GM21529 (cell line): ENCODE measurements around the gene NSMCE4A.
"Not testable (repeated sequence)": the region's sequence is repeated elsewhere in the genome, so short reads cannot be mapped to it uniquely, and the experiment has no call there.

Source experiments
- ATAC-seq: cut with Tn5 transposase; IDR thresholded peaks from one replicate; pipeline ENCODE4 v1.9.1; 2021; ENCODE audit not compliant: unreplicated experiment

The NSMCE4A gene

DNA sequence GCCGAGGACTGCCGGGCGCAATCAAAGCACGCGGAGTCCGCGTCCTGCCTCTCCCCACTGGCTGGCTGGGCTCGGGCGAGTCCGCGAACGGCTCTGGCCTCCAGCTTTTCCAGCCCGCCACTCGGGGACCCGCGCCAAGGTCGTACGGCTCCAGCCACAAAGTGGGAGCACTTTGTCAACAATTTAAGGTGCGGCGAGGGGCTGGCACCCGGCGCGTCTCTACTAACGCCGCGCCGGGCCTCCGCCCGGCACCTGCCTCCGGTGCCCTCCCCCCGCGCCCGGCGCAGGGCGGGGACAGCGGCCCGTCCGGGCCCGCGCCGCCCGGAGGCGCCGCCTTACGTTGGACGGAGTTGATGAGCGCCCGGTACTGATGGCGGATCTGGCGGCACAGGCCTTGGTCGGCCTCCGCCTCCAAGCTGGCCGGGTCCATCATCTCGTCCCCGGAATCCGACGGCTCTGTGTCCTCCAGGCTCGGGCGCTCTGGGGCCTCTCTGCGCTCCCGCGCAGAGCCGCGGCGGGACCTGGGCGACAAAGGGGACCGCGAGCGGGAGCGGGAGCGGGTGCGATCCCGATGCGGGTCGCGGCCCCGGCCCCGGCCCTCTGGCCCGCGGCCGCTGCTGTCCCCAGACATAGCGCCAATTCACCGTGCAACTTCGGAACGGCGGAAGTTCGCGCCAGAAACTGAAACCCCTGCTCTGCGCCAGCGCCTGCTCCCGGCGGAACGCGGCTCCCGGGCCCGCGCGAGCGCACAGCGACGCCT lies at the start of gene NSMCE4A:
TSS of gene NSMCE4A (minus strand) at position 683 of the 760 bp plus-strand sequence. CDS start at position 631, 52 bp downstream.
- ATAC-seq, result peak; percentile 85

DNA sequence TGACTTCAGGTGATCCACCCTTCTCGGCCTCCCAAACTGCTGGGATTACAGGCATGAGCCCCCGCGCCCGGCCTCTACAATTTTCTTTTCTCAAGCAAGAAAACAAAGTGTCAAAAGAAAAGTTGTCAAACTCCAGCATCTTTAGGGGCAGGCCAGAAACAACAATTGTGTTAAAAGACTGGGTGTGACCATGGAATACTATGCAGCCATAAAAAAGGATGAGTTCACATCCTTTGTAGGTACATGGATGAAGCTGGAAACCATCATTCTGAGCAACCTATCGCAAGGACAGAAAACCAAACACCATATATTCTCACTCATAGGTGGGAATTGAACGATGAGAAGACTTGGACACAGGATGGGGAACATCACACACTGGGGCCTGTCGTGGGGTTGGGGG lies 48.2 kb upstream of the NSMCE4A start:
- not testable (repeated sequence) for ATAC-seq

DNA sequence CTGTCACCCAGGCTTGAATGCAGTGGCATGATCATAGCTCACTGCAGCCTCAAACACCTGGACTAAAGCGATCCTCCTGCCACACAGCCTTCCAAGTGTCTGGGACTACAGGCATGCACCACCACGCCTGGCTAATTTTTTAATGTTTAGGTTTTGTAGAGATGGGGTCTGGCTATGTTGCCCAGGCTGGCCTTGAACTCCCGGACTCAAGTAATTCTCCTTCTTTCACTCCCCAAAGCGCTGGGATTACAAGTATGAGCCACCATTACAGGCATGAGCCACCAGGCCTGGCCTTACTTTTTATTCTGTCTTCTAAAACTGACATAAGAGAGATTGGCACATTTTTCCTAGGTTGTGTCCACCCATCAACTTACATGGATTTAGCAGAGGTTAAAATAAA lies 47.3 kb upstream of the NSMCE4A start:
- no peak for ATAC-seq

GRCh38 chr10:122021828-122022227 lies 46.8 kb upstream of the NSMCE4A start:
- no peak for ATAC-seq

DNA sequence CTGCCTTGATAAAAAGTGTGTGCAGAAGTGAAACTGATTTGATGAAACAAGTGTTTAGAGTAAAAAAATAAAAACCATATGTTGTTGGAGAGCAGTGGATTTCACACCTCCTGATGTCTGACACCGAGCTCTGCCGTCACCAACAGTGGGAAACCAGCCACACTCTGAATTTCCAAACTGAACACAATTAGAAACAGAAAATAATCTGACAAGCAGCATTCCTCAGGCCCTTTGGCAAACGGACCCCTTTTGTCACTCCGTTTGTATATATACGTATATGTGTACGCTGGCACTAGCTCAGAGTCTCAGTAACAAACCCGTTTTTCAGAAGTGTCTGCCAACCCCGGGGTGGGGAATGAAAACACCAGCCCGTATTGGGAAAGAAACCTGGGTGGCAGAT lies 46.4 kb upstream of the NSMCE4A start:
- ATAC-seq, result no peak

DNA sequence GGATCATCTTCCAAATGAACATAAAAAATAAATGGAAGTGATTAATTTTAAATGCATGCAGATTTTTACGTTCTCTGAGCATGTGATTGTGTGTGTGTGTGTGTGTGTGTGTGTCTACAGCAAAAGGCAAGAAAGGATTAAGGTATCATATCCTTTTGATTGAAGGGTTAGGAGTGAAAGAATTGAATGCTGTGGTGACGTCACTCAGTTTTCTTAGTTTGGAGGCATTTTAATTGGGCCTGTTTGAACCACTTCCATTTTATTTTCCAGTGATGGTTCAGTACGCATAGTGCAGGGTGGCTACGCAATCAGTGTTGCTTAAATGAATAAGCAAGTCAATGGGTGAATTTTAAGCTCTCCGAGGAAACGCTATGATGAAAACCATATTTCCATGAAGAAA lies 45.2 kb upstream of the NSMCE4A start:
- ATAC-seq, result no peak

GRCh38 chr10:122019414-122019975 lies 44.5 kb upstream of the NSMCE4A start:
- no peak for ATAC-seq

DNA sequence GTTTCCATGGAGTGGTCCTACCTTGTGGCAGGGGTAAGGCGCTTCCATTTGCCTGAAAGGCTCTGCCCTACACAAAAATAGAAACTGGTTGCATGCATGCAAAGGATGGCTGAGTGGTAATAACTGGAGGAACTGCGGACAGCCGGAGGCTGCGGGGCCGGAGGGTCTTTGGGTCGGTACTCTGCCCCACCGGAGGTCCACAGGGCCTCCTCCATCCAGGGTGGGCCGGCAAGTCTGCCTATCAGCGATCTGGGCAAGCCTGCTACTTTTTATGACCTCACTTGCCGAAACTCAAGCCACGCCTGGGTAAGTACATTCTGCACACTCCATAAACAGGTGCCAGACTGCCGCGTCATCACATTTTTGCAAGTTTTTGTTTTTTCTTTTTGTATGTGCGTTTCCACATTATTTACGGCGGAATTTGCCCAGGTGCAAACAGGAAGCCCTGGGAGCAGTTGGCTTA lies 44.0 kb upstream of the NSMCE4A start:
- ATAC-seq, result no peak

DNA sequence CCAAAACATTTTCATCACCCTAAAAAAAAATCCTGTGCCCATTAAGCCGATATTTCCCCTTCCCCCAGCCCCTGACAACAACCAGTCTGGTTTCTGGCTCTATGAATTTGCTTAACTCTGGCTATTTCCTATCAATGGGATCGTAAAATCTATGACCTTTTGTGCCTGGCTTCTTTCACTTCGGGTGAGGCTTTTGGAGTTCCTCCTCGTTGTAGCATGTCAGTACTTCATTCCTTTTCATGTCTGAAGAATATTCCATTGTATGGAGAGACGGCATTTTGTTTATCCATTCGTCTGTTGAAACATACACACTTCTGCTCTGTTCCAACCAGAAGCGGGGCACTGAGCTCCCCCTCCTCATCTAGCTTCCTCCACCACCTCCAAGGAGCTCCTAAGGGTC lies 43.5 kb upstream of the NSMCE4A start:
- ATAC-seq, result no peak

DNA sequence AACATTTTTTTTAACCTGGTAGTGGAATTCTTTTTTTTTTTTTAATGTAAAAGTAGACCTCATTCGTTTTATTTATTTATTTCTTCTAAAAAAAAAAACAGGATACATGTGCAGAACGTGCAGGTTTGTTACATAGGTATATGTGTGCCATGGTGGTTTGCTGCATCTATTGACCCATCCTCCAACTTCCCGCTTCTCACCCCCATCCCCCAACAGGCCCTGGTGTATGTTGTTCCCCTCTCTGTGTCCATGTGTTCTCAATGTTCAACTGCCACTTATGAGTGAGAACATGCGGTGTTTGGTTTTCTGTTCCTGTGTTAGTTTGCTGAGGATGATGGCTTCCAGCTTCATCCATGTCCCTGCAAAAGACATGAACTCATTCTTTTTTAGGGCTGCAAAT lies 42.9 kb upstream of the NSMCE4A start:
- not testable (repeated sequence) for ATAC-seq

GRCh38 chr10:122014652-122015248 lies 39.7 kb upstream of the NSMCE4A start:
- ATAC-seq, result no peak

DNA sequence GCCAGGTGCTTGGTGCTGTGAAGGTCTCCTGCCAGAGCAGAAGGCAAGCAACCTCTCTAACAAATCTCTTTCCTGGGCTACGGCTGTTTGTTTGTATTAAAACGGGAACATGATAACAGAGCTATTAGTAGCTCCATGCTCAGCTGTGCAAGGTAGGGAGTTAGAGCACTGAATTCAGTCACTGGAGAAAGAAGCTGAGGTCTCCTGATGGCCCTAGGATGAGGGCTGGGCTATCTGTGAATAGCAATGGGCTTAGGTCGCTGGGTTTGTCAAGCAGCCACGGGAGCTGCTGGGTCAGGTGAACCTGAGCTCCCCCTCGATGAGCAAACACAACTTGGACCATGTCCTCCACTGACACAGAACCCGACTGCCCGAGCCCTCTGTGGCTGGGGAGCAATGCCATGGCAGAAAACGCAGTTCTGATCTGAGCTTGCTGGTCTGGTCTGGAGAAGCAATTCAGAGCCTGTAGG lies 38.3 kb upstream of the NSMCE4A start:
- no peak for ATAC-seq

DNA sequence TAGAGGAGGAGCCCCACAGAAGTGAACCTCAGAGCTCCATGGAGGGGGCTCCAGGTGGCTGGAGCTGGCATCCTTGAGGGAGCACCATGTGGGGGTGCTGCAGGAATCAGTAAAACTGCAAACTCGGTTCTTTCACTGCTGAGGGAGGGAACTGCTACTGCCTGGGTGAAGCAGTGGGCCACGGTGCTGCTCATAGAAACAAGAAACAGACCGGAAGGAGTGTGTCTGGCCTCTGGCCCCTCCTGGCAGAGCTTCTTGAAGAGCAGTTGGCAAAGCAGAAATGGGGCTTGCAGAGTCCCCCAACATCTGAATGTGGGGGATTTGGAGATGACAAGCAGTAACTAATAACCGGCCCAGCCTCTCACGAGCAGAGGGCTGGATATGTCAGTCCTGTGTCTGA lies 37.7 kb upstream of the NSMCE4A start:
- no peak for ATAC-seq

DNA sequence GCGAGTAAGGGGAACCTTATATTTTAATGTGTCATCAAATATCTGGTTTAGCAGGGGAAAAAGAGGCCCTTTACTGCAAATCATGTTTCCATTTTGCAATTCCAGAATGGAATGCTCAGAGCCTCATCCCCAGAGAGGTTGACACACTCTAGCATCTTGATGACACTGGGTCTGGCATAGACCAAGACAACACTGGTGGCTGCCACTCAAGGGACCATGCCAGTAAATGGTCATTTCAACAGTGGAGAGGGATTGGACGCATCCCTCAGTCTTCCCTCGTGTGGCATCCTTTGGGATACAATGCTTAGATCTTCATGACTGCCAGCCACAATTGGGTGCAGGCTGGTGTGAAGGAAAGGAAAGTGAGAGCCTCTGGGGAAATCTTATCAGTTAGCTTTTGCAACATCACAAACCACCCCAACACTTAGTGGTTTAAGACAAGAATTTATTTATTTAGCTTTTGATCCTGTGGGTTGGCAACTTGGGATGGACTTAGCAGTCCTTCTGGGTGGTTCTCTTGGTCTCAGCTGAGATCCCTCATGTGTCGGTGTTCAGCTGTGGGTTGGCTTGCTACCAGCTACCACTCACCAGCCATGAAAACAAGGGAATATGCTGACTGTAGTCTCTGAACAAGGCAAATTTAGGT lies 35.5 kb upstream of the NSMCE4A start:
- no peak for ATAC-seq

- ATAC-seq, result no peak
Observed at GRCh38 chr10:122007415-122007814, 32.4 kb upstream of the NSMCE4A start.

- ATAC-seq, result no peak
Observed at GRCh38 chr10:122001698-122002097, 26.7 kb upstream of the NSMCE4A start.

- ATAC-seq, result no peak
Observed at GRCh38 chr10:121999301-121999700, 24.3 kb upstream of the NSMCE4A start.

DNA sequence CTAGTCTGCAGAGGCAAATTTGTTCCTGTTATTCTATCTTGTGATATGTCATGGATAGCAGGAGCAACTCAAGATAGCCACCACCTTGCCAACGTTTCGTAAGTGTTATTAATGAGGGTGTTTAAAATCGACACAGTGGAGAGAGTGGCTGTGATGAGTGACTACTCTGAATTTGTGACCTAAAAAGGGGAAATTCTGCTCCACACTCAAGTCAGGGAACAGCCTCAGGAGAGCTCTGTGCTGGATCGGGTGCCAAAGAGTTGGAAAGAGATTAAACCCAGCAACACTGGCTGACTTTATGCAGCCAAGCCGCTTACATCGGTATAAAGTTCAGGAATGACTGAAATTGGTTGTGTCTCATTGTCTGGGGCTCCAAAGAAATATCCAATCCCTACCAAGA lies 23.4 kb upstream of the NSMCE4A start:
- ATAC-seq, result no peak

- no peak for ATAC-seq
Observed at GRCh38 chr10:121994429-121994941, 19.5 kb upstream of the NSMCE4A start.

- not testable (repeated sequence) for ATAC-seq
Observed at GRCh38 chr10:121991727-121992126, 16.7 kb upstream of the NSMCE4A start.

DNA sequence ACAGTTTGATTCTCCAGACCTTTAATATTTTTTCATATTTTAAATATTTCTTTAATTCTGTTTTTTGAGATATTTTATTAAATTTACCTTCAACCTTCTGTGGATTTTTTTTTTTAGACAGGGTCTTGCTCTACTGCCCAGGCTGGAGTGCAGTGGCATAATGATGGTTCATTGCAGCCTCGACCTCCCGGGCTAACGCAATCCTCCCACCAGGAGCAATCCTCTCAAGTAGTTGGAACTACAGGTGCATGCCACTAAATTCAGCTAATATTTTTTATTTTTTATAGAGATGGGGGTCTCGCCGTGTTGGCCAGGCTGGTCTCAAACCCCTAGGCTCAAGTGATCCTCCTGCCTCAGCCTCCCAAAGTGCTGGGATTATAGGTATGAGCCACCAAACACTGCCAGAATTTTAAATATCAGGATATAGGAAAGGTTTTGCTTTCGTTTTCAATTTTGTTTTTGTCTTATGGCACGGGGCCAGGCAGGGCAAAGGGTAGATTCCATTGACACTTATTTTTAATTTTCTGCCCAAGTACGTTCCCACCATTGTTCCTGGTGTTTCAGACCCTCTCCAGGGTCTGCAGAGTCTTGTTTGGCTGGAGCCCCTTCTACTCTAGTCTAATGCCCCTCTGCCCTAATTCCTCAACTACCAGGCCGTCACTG lies 15.1 kb upstream of the NSMCE4A start:
- ATAC-seq, result no peak
